SU-DHL-6 (cell line): ENCODE measurements around the gene EVL.
"Not testable (repeated sequence)": the region's sequence is repeated elsewhere in the genome, so short reads cannot be mapped to it uniquely, and the experiment has no call there.

Experiments used
- H2AFZ ChIP-seq: fragments of 200-600 bp; sonication (generic); 2 replicates; pipeline ENCODE4 v1.6.1; 2014; ENCODE audit warnings: low read depth, mild to moderate bottlenecking, moderate library complexity, mixed read lengths, antibody characterized with exemption, low read length; ENCODE audit not compliant: severe bottlenecking
- H3F3A ChIP-seq: fragments of 200-600 bp; shearing (Covaris generic); 2 replicates; pipeline ENCODE4 v1.6.0; 2016; ENCODE audit warnings: antibody characterized with exemption, mild to moderate bottlenecking; ENCODE audit not compliant: insufficient read depth
- H3K27ac ChIP-seq: fragments of 200-600 bp; sonication (generic); 2 replicates; pipeline ENCODE4 v1.5.1; 2016; ENCODE audit warnings: low read depth, mild to moderate bottlenecking, low read length, moderate library complexity, mixed read lengths
- H3K27me3 ChIP-seq: fragments of 200-600 bp; sonication (generic), shearing (Covaris generic); 2 replicates; pipeline ENCODE4 v1.6.0; 2014; ENCODE audit warnings: mild to moderate bottlenecking, low read length
- H3K36me3 ChIP-seq: fragments of 200-600 bp; sonication (generic); 2 replicates; pipeline ENCODE4 v1.6.1; 2014; ENCODE audit warnings: mild to moderate bottlenecking, low read length, mixed read lengths
- H3K4me2 ChIP-seq: fragments of 300-600, 200-600 bp; shearing (Covaris generic), sonication (generic); 2 replicates; pipeline ENCODE4 v1.6.0; 2014; ENCODE audit warnings: low read length, low read depth, mild to moderate bottlenecking; ENCODE audit not compliant: poor library complexity, severe bottlenecking
- H3K4me3 ChIP-seq: fragments of 200-600 bp; sonication (generic); 2 replicates; pipeline ENCODE4 v1.5.1; 2014; ENCODE audit warnings: antibody characterized with exemption, low read length, mild to moderate bottlenecking, mixed read lengths; ENCODE audit not compliant: insufficient read depth, poor library complexity, severe bottlenecking
- H3K79me2 ChIP-seq: fragments of 200-600 bp; sonication (generic); 2 replicates; pipeline ENCODE4 v1.6.1; 2014; ENCODE audit warnings: mild to moderate bottlenecking, low read length, moderate library complexity; ENCODE audit not compliant: insufficient read depth
- H3K9ac ChIP-seq: fragments of 200-600 bp; sonication (generic); 2 replicates; pipeline ENCODE4 v1.7.0; 2014; ENCODE audit warnings: mild to moderate bottlenecking, low read length
- H3K9me2 ChIP-seq: fragments of 200-600 bp; sonication (generic); replicated peaks from 2 replicates; pipeline ENCODE4 v1.6.1; 2014; ENCODE audit warnings: low read length; ENCODE audit not compliant: insufficient read depth
- H3K9me3 ChIP-seq: fragments of 200-600 bp; sonication (generic); 2 replicates; pipeline ENCODE4 v1.6.1; 2014; ENCODE audit warnings: low read length, mixed read lengths; ENCODE audit not compliant: insufficient read depth
- H4K20me1 ChIP-seq: fragments of 200-600 bp; sonication (generic); 2 replicates; pipeline ENCODE4 v1.6.1; 2014; ENCODE audit warnings: low read depth, mild to moderate bottlenecking, antibody characterized with exemption, low read length, moderate library complexity, mixed read lengths
- CTCF ChIP-seq: fragments of 200-600 bp; sonication (generic); IDR thresholded peaks from one replicate; pipeline ENCODE4 v1.5.1; 2017; ENCODE audit warnings: antibody characterized with exemption, mild to moderate bottlenecking, low read length, moderate library complexity; ENCODE audit not compliant: insufficient read depth, poor library complexity, severe bottlenecking
- EZH2phosphoT487 ChIP-seq: fragments of 200-600 bp; sonication (generic), shearing (Covaris generic); conservative IDR thresholded peaks from 2 replicates; pipeline ENCODE4 v1.6.1; 2018; ENCODE audit warnings: mild to moderate bottlenecking, antibody characterized with exemption, low read length, moderate library complexity, mixed read lengths

Gene EVL

DNA sequence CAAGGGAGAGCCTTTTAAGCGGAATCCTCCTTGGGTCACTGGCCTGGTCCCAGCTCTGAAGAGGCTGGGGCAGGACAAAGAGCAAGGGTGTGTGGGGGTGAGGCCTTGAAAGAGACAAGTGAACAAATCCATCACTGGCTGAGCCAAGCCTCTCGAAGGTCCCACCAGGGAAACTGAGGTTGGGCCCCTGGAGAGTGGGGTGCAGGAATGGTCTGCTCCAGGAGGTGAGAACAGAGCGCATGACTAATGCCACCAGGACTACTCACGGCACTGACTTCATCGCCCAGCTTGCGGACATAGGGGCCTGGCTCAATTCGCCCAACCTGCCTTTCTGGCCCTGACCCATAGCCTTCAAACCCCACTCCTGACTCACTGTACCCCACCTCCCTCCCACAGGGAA lies 113.5 kb downstream of the EVL start:
- Histone ChIP-seq H3K27ac (no peak overlapping the region), H3K9me2 (no peaks in the 10 kb centered on the region), H3K79me2 (no peaks in the 10 kb centered on the region), H3K9ac (no peak overlapping the region), H3K36me3 (no peaks in the 10 kb centered on the region), H3K4me3 (no peak overlapping the region), H3F3A (no peaks in the 10 kb centered on the region), H3K9me3 (no peaks in the 10 kb centered on the region), H4K20me1 (no peaks in the 10 kb centered on the region), H3K4me2 (no peak overlapping the region), H3K27me3 (no peaks in the 10 kb centered on the region), H2AFZ (no peak overlapping the region)
- no peak for TF ChIP-seq CTCF
- TF ChIP-seq EZH2phosphoT487: no peak

DNA sequence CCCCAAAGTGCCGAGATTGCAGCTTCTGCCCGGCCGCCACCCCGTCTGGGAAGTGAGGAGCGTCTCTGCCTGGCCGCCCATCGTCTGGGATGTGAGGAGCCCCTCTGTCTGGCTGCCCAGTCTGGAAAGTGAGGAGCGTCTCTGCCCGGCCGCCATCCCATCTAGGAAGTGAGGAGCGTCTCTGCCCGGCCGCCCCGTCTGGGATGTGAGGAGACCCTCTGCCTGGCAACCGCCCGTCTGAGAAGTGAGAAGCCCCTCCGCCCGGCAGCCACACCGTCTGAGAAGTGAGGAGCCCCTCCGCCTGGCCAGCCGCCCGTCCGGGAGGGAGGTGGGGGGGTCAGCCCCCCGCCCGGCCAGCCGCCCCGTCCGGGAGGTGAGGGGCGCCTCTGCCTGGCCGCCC lies 115.4 kb downstream of the EVL start:
- H3F3A ChIP-seq, H3K9ac ChIP-seq, H3K4me3 ChIP-seq, H3K9me3 ChIP-seq, H2AFZ ChIP-seq, H3K4me2 ChIP-seq, H3K27ac ChIP-seq, H3K9me2 ChIP-seq, H4K20me1 ChIP-seq, H3K36me3 ChIP-seq, H3K79me2 ChIP-seq, H3K27me3 ChIP-seq: not testable (repeated sequence)

DNA sequence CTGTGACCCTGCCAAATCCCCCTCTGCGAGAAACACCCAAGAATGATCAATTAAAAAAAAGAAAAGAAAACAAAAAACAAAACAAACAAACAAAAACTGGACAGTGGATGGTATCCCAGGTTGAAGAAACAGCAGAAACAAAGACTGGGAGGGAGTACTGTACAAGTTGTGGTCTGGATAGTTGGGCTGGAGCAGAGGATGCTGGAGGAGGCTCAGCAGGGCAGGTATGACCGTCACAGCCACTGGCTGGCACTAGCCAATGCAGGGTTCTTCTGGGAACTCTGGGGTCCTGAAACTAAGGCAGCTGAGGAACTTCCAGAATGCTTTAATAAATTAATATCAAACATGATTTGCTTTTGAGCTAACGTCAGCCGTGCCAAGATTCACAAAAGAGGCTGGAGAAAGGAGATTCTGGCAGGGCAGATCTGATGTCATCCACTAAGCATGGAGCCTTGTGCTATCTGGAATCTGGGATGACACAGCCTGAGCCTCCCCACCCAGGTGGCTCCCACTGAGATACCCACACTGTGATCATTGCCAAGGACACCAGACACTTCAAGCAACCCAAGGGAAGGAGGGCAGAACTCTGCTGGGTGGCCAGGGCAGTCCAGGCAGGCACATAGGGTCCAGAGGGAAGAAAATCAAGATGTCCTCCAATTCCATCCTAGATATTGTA lies 116.8 kb downstream of the EVL start:
- H3K9me3 ChIP-seq, H3F3A ChIP-seq, H3K36me3 ChIP-seq, H3K4me3 ChIP-seq, H3K4me2 ChIP-seq, H2AFZ ChIP-seq, H3K27me3 ChIP-seq, H3K9ac ChIP-seq, H3K9me2 ChIP-seq, H3K79me2 ChIP-seq, H3K27ac ChIP-seq, H4K20me1 ChIP-seq: not testable (repeated sequence)

DNA sequence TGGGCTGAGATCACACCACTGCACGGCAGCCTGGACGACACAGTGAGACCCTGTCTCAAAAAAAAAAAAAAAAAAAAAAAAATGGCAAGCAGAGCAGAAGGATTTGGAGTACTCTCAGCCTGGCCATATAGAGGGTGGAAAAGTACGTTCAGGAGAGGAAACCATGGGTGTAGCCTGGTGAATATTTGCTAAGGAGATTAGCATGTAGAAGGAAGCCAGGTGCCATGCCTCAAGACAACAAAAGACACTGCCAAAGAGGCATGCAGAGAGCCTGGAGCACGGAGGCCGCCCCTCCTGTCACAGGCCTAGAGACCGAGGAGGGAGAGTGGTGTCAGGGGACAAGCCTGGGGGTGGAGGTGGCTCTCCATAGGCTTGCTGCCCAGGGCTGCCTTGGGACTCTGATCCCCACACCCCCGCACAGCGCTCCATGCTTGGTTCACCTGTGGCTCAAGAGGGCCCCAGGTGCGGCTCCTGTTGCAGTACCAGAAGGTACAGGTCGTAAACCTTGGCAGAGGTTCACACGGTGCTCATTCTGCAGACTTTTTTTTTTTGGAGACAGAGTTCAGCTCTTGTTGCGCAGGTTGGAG lies 122.1 kb downstream of the EVL start:
- no peak overlapping the region for H2AFZ ChIP-seq
- no peaks in the 10 kb centered on the region for H3K79me2 ChIP-seq
- H3K4me2 ChIP-seq: no peak overlapping the region
- TF ChIP-seq EZH2phosphoT487 (no peak), CTCF (no peak)
- no peaks in the 10 kb centered on the region for H3K9me3 ChIP-seq
- H3K4me3 ChIP-seq: no peak overlapping the region
- no peak overlapping the region for H3K9ac ChIP-seq
- H3K27ac ChIP-seq: no peak overlapping the region
- no peaks in the 10 kb centered on the region for H4K20me1 ChIP-seq
- no peaks in the 10 kb centered on the region for H3K27me3 ChIP-seq
- H3K36me3 ChIP-seq: no peaks in the 10 kb centered on the region
- no peaks in the 10 kb centered on the region for H3K9me2 ChIP-seq
- 0 out of 2 replicates have a peak, but pooled peaks cover 5% of the 10 kb centered on the region for H3F3A ChIP-seq
